ENCODE measurements around the gene ACAD10. TPM values are rescaled to one million over a fixed set of nuclear protein-coding genes. Genes with fewer than 3 reads are reported as not detected.

ACAD10 gene
- total and polyA plus RNA-seq, 9 donors: 14.2 to 27.0 (median 21.7) TPM

- TF ChIP-seq EP300 (IDR thresholded peaks at IDR 0.05) (no peak), POLR2A (IDR thresholded peaks at IDR 0.05) (no peak)
- TF ChIP-seq, protein P1, sequence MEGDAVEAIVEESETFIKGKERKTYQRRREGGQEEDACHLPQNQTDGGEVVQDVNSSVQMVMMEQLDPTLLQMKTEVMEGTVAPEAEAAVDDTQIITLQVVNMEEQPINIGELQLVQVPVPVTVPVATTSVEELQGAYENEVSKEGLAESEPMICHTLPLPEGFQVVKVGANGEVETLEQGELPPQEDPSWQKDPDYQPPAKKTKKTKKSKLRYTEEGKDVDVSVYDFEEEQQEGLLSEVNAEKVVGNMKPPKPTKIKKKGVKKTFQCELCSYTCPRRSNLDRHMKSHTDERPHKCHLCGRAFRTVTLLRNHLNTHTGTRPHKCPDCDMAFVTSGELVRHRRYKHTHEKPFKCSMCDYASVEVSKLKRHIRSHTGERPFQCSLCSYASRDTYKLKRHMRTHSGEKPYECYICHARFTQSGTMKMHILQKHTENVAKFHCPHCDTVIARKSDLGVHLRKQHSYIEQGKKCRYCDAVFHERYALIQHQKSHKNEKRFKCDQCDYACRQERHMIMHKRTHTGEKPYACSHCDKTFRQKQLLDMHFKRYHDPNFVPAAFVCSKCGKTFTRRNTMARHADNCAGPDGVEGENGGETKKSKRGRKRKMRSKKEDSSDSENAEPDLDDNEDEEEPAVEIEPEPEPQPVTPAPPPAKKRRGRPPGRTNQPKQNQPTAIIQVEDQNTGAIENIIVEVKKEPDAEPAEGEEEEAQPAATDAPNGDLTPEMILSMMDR (IDR thresholded peaks at IDR 0.05): no peak
- no peaks in the 10 kb centered on the region for H3K36me3 ChIP-seq
- H3K4me3 ChIP-seq: no peak overlapping the region
- H3K27me3 ChIP-seq: no peaks in the 10 kb centered on the region
- no peak for DNase-seq
- intact Hi-C loops (cut with DNase I): no loop called here
- no peaks in the 10 kb centered on the region for H3K9me3 ChIP-seq
- H3K4me1 ChIP-seq (ENCODE audit: insufficient read depth): no peaks in the 10 kb centered on the region
- 80 to 82% (median 80%) methylated on average over 6 of the region's 6 CpGs for WGBS, 3 donors
- no peak overlapping the region for H3K27ac ChIP-seq
Observed at GRCh38 chr12:111653596-111653995, 32.3 kb upstream of the ACAD10 start.

DNA sequence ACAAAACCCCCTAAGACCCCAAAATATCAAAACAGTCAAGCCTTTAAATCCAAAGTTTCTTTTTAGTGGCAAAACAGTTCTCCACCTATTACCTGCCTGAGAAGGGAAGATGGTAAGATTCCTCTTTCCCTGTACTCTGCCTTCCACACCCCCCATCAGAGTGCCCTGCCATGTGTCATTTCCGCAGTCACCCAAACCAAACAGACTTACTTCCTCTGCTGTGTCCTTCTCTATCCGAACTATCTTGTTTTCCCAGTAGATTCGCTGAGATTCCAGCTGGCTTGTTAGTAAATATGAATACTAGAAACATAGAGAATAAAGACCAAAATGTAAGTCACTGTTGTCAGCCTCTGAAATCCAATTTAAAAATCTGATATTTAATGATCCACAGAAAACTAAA lies 30.5 kb upstream of the ACAD10 start:
- TF ChIP-seq, protein P1 (IDR thresholded peaks at IDR 0.05): no peak
- TF ChIP-seq EP300 (IDR thresholded peaks at IDR 0.05) (no peak), POLR2A (IDR thresholded peaks at IDR 0.05) (no peak)
- no peak overlapping the region for H3K27ac ChIP-seq
- 84 to 97% (median 87%) methylated on average over 3 of the region's 3 CpGs for WGBS, 3 donors
- no peaks in the 10 kb centered on the region for H3K27me3 ChIP-seq
- DNase-seq: no peak
- H3K9me3 ChIP-seq: no peaks in the 10 kb centered on the region
- H3K4me3 ChIP-seq: no peak overlapping the region
- intact Hi-C loops (cut with DNase I): no loop called here
- no peaks in the 10 kb centered on the region for H3K36me3 ChIP-seq
- no peaks in the 10 kb centered on the region for H3K4me1 ChIP-seq (ENCODE audit: insufficient read depth)

GRCh38 chr12:111656016-111656415 lies 29.8 kb upstream of the ACAD10 start:
- Histone ChIP-seq H3K27ac (no peak overlapping the region), H3K4me3 (no peak overlapping the region), H3K9me3 (no peaks in the 10 kb centered on the region), H3K27me3 (no peaks in the 10 kb centered on the region), H3K4me1 (ENCODE audit: insufficient read depth) (no peaks in the 10 kb centered on the region), H3K36me3 (no peaks in the 10 kb centered on the region)
- no peak for TF ChIP-seq EP300 (IDR thresholded peaks at IDR 0.05)
- TF ChIP-seq, protein P1 (IDR thresholded peaks at IDR 0.05): no peak
- 91 to 93% (median 92%) methylated on average over 4 of the region's 4 CpGs for WGBS, 3 donors
- DNase-seq: no peak
- intact Hi-C loops (cut with DNase I): no loop called here

- no peak for DNase-seq
- WGBS, 3 donors: 76 to 87% (median 80%) methylated on average over 5 of the region's 5 CpGs
- Histone ChIP-seq H3K36me3 (no peaks in the 10 kb centered on the region), H3K27ac (no peak overlapping the region), H3K27me3 (no peaks in the 10 kb centered on the region), H3K4me1 (ENCODE audit: insufficient read depth) (no peaks in the 10 kb centered on the region), H3K4me3 (no peak overlapping the region), H3K9me3 (no peaks in the 10 kb centered on the region)
- intact Hi-C loops (cut with DNase I): loop anchor here in 1 of 4 donors (10.0 kb wide), 1 partner anchor 270 kb away; no protein-coding TSS in a partner anchor
- TF ChIP-seq, protein P1 (IDR thresholded peaks at IDR 0.05): no peak
- TF ChIP-seq POLR2A (IDR thresholded peaks at IDR 0.05) (no peak), EP300 (IDR thresholded peaks at IDR 0.05) (no peak)
Observed at GRCh38 chr12:111664499-111664898, 21.4 kb upstream of the ACAD10 start.
